ENCODE results near the gene NEU1.
"Not testable (repeated sequence)": the region's sequence is repeated elsewhere in the genome, so short reads cannot be mapped to it uniquely, and the experiment has no call there.

Gene NEU1

GRCh38 chr6:31865205-31866118 is 2.8 kb upstream of the NEU1 start:
- ATAC-seq = no peak
- TF ChIP-seq ZNF70 (CRISPR knock-in tag; IDR thresholded peaks at IDR 0.05) = no peak
- TF ChIP-seq ISL1 (CRISPR knock-in tag; IDR thresholded peaks at IDR 0.05) = no peak
- TF ChIP-seq CSRNP3 (CRISPR knock-in tag; IDR thresholded peaks at IDR 0.05) = no peak

- TF ChIP-seq TSHZ2 (CRISPR knock-in tag; IDR thresholded peaks at IDR 0.05) = no peak
- TF ChIP-seq PPARA (CRISPR knock-in tag; IDR thresholded peaks at IDR 0.05; ENCODE audit: borderline replicate concordance) = no peak
- no peak for TF ChIP-seq ZFP3 (CRISPR knock-in tag; IDR thresholded peaks at IDR 0.05)
- no peak for TF ChIP-seq CREB5 (CRISPR knock-in tag; IDR thresholded peaks at IDR 0.05; ENCODE audit: low read depth)
- no peak for TF ChIP-seq ISL1 (CRISPR knock-in tag; IDR thresholded peaks at IDR 0.05)
- no peak for TF ChIP-seq ZFP30 (CRISPR knock-in tag; IDR thresholded peaks at IDR 0.05)
These were observed 2.2 kb upstream of the NEU1 start for GRCh38 chr6:31864818-31865204.

GRCh38 chr6:31864123-31864562 is 1.5 kb upstream of the NEU1 start:
- not testable (repeated sequence) for ATAC-seq

More at GRCh38 chr6:31864818-31865204, 2.2 kb upstream of the NEU1 start:
- ATAC-seq = no peak

- no peak for ATAC-seq
- TF ChIP-seq RARB (CRISPR knock-in tag; IDR thresholded peaks at IDR 0.05) (no peak), ZC3H10 (CRISPR knock-in tag; IDR thresholded peaks at IDR 0.05) (no peak), SNAI2 (CRISPR knock-in tag; IDR thresholded peaks at IDR 0.05) (no peak), TCF4 (CRISPR knock-in tag; IDR thresholded peaks at IDR 0.05; ENCODE audit: borderline replicate concordance) (no peak), PATZ1 (CRISPR knock-in tag; IDR thresholded peaks at IDR 0.05; ENCODE audit: borderline replicate concordance) (no peak), ZNF8 (CRISPR knock-in tag; IDR thresholded peaks at IDR 0.05) (no peak), TSHZ2 (CRISPR knock-in tag; IDR thresholded peaks at IDR 0.05) (no peak), PPARA (CRISPR knock-in tag; IDR thresholded peaks at IDR 0.05; ENCODE audit: borderline replicate concordance) (no peak), GLIS3 (CRISPR knock-in tag; IDR thresholded peaks at IDR 0.05) (no peak), BACH2 (CRISPR knock-in tag; IDR thresholded peaks at IDR 0.05; ENCODE audit: borderline replicate concordance) (no peak), CSDC2 (CRISPR knock-in tag; IDR thresholded peaks at IDR 0.05) (no peak), CSRNP3 (CRISPR knock-in tag; IDR thresholded peaks at IDR 0.05) (no peak), TOX (CRISPR knock-in tag; IDR thresholded peaks at IDR 0.05; ENCODE audit: borderline replicate concordance) (no peak), POU6F1 (CRISPR knock-in tag; IDR thresholded peaks at IDR 0.05; ENCODE audit: borderline replicate concordance, low read depth) (no peak), ZFP30 (CRISPR knock-in tag; IDR thresholded peaks at IDR 0.05) (no peak)
These were observed 690 bp downstream of the NEU1 start for GRCh38 chr6:31861919-31862343.
